ENCODE results near the gene UBE2H. TPM values are rescaled to one million over a fixed set of nuclear protein-coding genes. Genes with fewer than 3 reads are reported as not detected.

UBE2H gene
- total and polyA plus RNA-seq, 2 donors from 2014 or later, result 40.6 to 107 TPM

- Histone ChIP-seq H3K27ac (ENCODE audit: low read depth in 2 of 2, low read length in 2 of 2) (peak overlapping the region; percentile 90 to 98), H3K27me3 (ENCODE audit: control insufficient read depth, insufficient read depth, low read length) (no peaks in the 10 kb centered on the region), H3K36me3 (ENCODE audit: control insufficient read depth in 2 of 3, insufficient read depth in 3 of 3, low read length in 3 of 3) (no peaks in the 10 kb centered on the region), H3K9ac (ENCODE audit: low read length in 3 of 3) (peak overlapping the region; percentile 72 to 99 (median 89)), H3K4me1 (ENCODE audit: control insufficient read depth in 2 of 3, insufficient read depth in 2 of 3, low read depth in 1 of 3, low read length in 3 of 3) (peaks cover 7 to 25% (median 16%) of the 10 kb centered on the region in 3 donors), H3K9me3 (ENCODE audit: control insufficient read depth in 2 of 3, insufficient read depth in 1 of 3, low read length in 3 of 3) (no peaks in the 10 kb centered on the region), H3K4me3 (ENCODE audit: low read length in 3 of 3) (peak overlapping the region; percentile 78 to 91 (median 88))
- FAIRE-seq (no peak), DNase-seq (peak; percentile 30 to 82 (median 58))
- no peak for TF ChIP-seq CTCF (IDR thresholded peaks at IDR 0.05; ENCODE audit: borderline replicate concordance, extremely low read depth, insufficient read depth)
- intact Hi-C loops (cut with DNase I), result no loop called here
Observed at GRCh38 chr7:129952086-129952652, 591 bp downstream of the UBE2H start.

- no peaks in the 10 kb centered on the region for H3K27me3 ChIP-seq (ENCODE audit: control insufficient read depth, insufficient read depth, low read length)
- DNase-seq (peak; percentile 45 to 84 (median 70)), FAIRE-seq (no peak)
- no peaks in the 10 kb centered on the region for H3K36me3 ChIP-seq (ENCODE audit: control insufficient read depth in 2 of 3, insufficient read depth in 3 of 3, low read length in 3 of 3)
- H3K9ac ChIP-seq (ENCODE audit: low read length in 3 of 3), result peak overlapping the region; percentile 72 to 99 (median 89)
- peaks cover 7 to 30% (median 19%) of the 10 kb centered on the region in 3 donors for H3K4me1 ChIP-seq (ENCODE audit: control insufficient read depth in 2 of 3, insufficient read depth in 2 of 3, low read depth in 1 of 3, low read length in 3 of 3)
- H3K4me3 ChIP-seq (ENCODE audit: low read length in 3 of 3), result peak overlapping the region; percentile 78 to 91 (median 88)
- intact Hi-C loops (cut with DNase I), result no loop called here
- peak overlapping the region; percentile 90 to 98 for H3K27ac ChIP-seq (ENCODE audit: low read depth in 2 of 2, low read length in 2 of 2)
- no peaks in the 10 kb centered on the region for H3K9me3 ChIP-seq (ENCODE audit: control insufficient read depth in 2 of 3, insufficient read depth in 1 of 3, low read length in 3 of 3)
- no peak for TF ChIP-seq CTCF (IDR thresholded peaks at IDR 0.05; ENCODE audit: borderline replicate concordance, extremely low read depth, insufficient read depth)
Observed at GRCh38 chr7:129951226-129952085, 1.3 kb downstream of the UBE2H start.

GRCh38 chr7:129950933-129951225 lies 1.9 kb downstream of the UBE2H start:
- no peaks in the 10 kb centered on the region for H3K27me3 ChIP-seq (ENCODE audit: control insufficient read depth, insufficient read depth, low read length)
- no peak for TF ChIP-seq CTCF (IDR thresholded peaks at IDR 0.05; ENCODE audit: borderline replicate concordance, extremely low read depth, insufficient read depth)
- FAIRE-seq, result no peak
- H3K4me3 ChIP-seq (ENCODE audit: low read length in 3 of 3), result peak overlapping the region; percentile 78 to 91 (median 88)
- peak overlapping the region; percentile 72 to 99 (median 89) for H3K9ac ChIP-seq (ENCODE audit: low read length in 3 of 3)
- no peaks in the 10 kb centered on the region for H3K9me3 ChIP-seq (ENCODE audit: control insufficient read depth in 2 of 3, insufficient read depth in 1 of 3, low read length in 3 of 3)
- DNase-seq, result no peak
- H3K36me3 ChIP-seq (ENCODE audit: control insufficient read depth in 2 of 3, insufficient read depth in 3 of 3, low read length in 3 of 3), result no peaks in the 10 kb centered on the region
- intact Hi-C loops (cut with DNase I), result no loop called here
- peaks cover 7 to 30% (median 19%) of the 10 kb centered on the region in 3 donors for H3K4me1 ChIP-seq (ENCODE audit: control insufficient read depth in 2 of 3, insufficient read depth in 2 of 3, low read depth in 1 of 3, low read length in 3 of 3)
- H3K27ac ChIP-seq (ENCODE audit: low read depth in 2 of 2, low read length in 2 of 2), result peak overlapping the region; percentile 90 to 98
